ENCODE results near the gene RNF152.

RNF152 gene

DNA sequence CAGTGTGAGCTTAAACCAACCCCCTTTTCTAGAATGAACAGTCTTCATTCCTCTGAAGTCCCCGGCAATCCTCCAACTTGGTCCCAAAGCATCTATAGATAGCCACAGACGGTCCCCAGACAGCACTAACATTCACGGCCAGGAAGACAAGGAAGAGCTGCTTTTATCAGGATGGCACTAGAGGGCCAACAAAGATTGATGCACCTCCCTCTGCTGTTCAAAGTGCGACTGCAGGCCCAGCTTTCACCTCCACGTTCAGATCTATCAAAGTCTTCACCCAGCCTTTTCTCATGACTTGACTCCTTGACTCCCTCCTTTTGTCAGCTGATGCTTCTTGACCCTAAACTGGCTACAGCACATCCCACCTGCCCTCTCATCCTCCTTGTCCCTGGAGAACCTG, 54.3 kb downstream of the RNF152 start:
- no peaks in the 10 kb centered on the region for H3K9me3 ChIP-seq (ENCODE audit: severe bottlenecking)
- ATAC-seq (ENCODE audit: low read depth), result no peak
- no peak overlapping the region for H3K27ac ChIP-seq (ENCODE audit: poor library complexity, severe bottlenecking)
- H3K4me1 ChIP-seq (ENCODE audit: insufficient read depth, poor library complexity, severe bottlenecking), result no peaks in the 10 kb centered on the region
- H3K27me3 ChIP-seq (ENCODE audit: insufficient read depth, poor library complexity, severe bottlenecking), result no peaks in the 10 kb centered on the region
- H3K36me3 ChIP-seq (ENCODE audit: low read depth), result no peaks in the 10 kb centered on the region
- no peak overlapping the region for H3K4me3 ChIP-seq (ENCODE audit: severe bottlenecking)
- DNase-seq (ENCODE audit: low spot score), result no peak
- TF ChIP-seq, protein P1, sequence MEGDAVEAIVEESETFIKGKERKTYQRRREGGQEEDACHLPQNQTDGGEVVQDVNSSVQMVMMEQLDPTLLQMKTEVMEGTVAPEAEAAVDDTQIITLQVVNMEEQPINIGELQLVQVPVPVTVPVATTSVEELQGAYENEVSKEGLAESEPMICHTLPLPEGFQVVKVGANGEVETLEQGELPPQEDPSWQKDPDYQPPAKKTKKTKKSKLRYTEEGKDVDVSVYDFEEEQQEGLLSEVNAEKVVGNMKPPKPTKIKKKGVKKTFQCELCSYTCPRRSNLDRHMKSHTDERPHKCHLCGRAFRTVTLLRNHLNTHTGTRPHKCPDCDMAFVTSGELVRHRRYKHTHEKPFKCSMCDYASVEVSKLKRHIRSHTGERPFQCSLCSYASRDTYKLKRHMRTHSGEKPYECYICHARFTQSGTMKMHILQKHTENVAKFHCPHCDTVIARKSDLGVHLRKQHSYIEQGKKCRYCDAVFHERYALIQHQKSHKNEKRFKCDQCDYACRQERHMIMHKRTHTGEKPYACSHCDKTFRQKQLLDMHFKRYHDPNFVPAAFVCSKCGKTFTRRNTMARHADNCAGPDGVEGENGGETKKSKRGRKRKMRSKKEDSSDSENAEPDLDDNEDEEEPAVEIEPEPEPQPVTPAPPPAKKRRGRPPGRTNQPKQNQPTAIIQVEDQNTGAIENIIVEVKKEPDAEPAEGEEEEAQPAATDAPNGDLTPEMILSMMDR (IDR thresholded peaks at IDR 0.05; ENCODE audit: poor library complexity, severe bottlenecking), result no peak

DNA sequence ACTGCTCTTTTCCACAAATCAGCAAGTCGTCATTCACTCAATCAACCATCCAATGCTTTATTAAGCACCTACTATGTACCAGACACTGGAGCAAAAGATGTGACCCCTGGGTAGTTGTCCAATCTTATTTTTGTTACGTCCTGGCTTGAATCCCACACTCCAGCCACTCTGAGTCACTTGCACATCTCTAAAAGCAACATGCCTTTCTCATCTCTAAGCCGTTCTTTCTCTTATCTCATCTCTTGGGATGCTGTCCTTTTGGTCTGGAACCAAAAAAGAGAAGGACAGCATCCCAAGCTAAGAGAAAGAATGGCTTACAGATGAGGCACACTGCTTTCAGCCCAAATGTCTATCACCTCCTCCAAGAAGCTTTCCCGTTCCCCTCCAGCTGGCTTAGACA, 58.8 kb downstream of the RNF152 start:
- Histone ChIP-seq H3K9me3 (ENCODE audit: severe bottlenecking) (no peaks in the 10 kb centered on the region), H3K27ac (ENCODE audit: poor library complexity, severe bottlenecking) (no peak overlapping the region), H3K4me3 (ENCODE audit: severe bottlenecking) (no peak overlapping the region), H3K27me3 (ENCODE audit: insufficient read depth, poor library complexity, severe bottlenecking) (no peaks in the 10 kb centered on the region), H3K36me3 (ENCODE audit: low read depth) (no peaks in the 10 kb centered on the region), H3K4me1 (ENCODE audit: insufficient read depth, poor library complexity, severe bottlenecking) (no peaks in the 10 kb centered on the region)
- DNase-seq (ENCODE audit: low spot score) (no peak), ATAC-seq (ENCODE audit: low read depth) (no peak)
- TF ChIP-seq, protein P1 (IDR thresholded peaks at IDR 0.05; ENCODE audit: poor library complexity, severe bottlenecking), result no peak

DNA sequence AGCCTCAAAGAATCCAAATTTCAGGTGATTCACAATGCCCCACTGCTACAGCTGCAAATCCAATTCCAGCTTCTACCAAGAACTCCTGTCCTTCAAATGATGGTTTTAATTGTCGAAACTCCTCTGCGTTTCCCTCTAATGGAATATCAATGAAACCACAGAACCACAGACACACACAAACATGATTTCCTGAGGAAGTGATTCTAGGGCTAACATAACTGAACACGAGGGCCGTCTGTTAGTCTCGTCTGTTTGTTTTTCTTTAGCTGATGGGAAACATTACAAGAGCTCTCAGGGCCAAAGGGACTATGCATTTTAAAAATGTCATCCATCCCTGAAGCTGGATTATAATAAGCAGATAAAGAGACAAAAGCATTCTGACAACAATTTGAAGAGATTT, 59.4 kb downstream of the RNF152 start:
- Histone ChIP-seq H3K4me1 (ENCODE audit: insufficient read depth, poor library complexity, severe bottlenecking) (no peaks in the 10 kb centered on the region), H3K4me3 (ENCODE audit: severe bottlenecking) (no peak overlapping the region), H3K9me3 (ENCODE audit: severe bottlenecking) (no peaks in the 10 kb centered on the region), H3K27ac (ENCODE audit: poor library complexity, severe bottlenecking) (no peak overlapping the region), H3K36me3 (ENCODE audit: low read depth) (no peaks in the 10 kb centered on the region), H3K27me3 (ENCODE audit: insufficient read depth, poor library complexity, severe bottlenecking) (no peaks in the 10 kb centered on the region)
- no peak for DNase-seq (ENCODE audit: low spot score)
- TF ChIP-seq, protein P1 (IDR thresholded peaks at IDR 0.05; ENCODE audit: poor library complexity, severe bottlenecking), result no peak
- no peak for ATAC-seq (ENCODE audit: low read depth)

DNA sequence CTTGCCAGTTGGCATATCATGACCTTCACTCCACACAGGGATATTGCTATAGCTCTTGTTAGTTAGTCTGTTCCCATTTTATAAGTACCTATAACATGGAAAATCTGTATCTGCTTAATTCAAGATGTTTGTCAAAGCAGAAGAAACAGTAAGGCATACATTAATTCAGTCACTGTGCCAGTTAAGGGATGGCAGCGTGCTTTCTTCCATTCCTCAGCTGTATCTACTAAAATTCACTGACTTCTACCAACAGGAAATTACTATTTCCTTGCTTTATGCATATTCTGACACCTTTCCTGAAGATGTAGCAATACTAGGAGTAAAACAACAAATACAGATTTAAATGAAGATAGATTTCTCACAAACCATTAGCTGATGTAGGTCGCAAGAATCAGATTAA, 59.9 kb downstream of the RNF152 start:
- Histone ChIP-seq H3K9me3 (ENCODE audit: severe bottlenecking) (no peaks in the 10 kb centered on the region), H3K27me3 (ENCODE audit: insufficient read depth, poor library complexity, severe bottlenecking) (no peaks in the 10 kb centered on the region), H3K4me1 (ENCODE audit: insufficient read depth, poor library complexity, severe bottlenecking) (no peaks in the 10 kb centered on the region), H3K36me3 (ENCODE audit: low read depth) (no peaks in the 10 kb centered on the region), H3K4me3 (ENCODE audit: severe bottlenecking) (no peak overlapping the region), H3K27ac (ENCODE audit: poor library complexity, severe bottlenecking) (no peak overlapping the region)
- DNase-seq (ENCODE audit: low spot score), result no peak
- TF ChIP-seq, protein P1 (IDR thresholded peaks at IDR 0.05; ENCODE audit: poor library complexity, severe bottlenecking), result no peak
- ATAC-seq (ENCODE audit: low read depth), result no peak

DNA sequence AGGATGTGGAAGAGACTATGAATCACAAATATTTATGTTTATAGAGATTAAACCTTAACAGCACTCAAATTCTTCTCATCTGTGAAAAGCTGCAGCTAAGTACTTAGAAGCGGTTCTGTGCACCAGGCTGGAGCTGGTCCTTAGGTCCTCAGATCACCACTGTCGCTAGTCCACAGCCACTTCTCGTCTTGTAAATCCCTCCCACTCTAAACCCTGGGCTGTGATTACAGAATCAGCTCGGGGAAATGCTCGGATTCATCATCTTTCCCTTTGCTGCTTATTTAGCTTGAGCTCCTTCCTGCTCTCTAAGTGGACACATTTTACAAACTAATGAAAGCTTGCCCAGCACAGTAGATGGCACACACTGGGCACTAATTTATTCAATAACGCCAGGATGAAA, 61.7 kb downstream of the RNF152 start:
- DNase-seq (ENCODE audit: low spot score) (no peak), ATAC-seq (ENCODE audit: low read depth) (no peak)
- TF ChIP-seq, protein P1 (IDR thresholded peaks at IDR 0.05; ENCODE audit: poor library complexity, severe bottlenecking), result no peak
- H3K4me1 ChIP-seq (ENCODE audit: insufficient read depth, poor library complexity, severe bottlenecking), result no peaks in the 10 kb centered on the region
- H3K4me3 ChIP-seq (ENCODE audit: severe bottlenecking), result no peak overlapping the region
- H3K36me3 ChIP-seq (ENCODE audit: low read depth), result no peaks in the 10 kb centered on the region
- no peaks in the 10 kb centered on the region for H3K9me3 ChIP-seq (ENCODE audit: severe bottlenecking)
- H3K27ac ChIP-seq (ENCODE audit: poor library complexity, severe bottlenecking), result no peak overlapping the region
- no peaks in the 10 kb centered on the region for H3K27me3 ChIP-seq (ENCODE audit: insufficient read depth, poor library complexity, severe bottlenecking)

Data from RWPE2 (cell line).